NCI-H345 treated with DMSO at 0.1 percent for 48 hours (cell line): ENCODE data around the gene LIG3.
"Not testable (repeated sequence)": the region's sequence is repeated elsewhere in the genome, so short reads cannot be mapped to it uniquely, and the experiment has no call there.

ENCODE experiments used
- DNase-seq: peaks from one replicate; lab custom pipeline; 2025; ENCODE audit not compliant: unreplicated experiment; lab: John Stamatoyannopoulos, UW

Gene LIG3

GRCh38 chr17:35030780-35031179 is 50.5 kb downstream of the LIG3 start:
- DNase-seq: no peak

DNA sequence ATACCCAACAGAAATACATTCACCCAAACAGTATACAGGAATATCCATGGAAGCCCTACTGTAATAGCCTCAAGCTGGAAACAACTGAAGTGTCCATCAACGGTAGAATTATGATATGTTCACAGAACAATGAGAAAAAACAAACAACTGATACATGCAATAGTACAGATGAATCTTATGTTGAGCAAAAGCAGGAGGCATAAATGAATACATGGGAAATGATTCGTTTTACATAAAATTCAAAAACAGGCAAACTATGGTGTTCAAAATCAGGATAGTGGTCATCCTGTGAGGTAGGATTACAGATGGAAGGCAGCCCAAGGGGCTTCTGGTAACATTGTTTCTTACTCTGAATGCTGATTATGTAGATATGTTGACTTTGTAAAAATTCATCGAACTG is 58.1 kb downstream of the LIG3 start:
- DNase-seq: no peak

GRCh38 chr17:35041390-35041789 is 61.1 kb downstream of the LIG3 start:
- no peak for DNase-seq

- DNase-seq: no peak
Observed at GRCh38 chr17:35044181-35044580, 63.9 kb downstream of the LIG3 start.

DNA sequence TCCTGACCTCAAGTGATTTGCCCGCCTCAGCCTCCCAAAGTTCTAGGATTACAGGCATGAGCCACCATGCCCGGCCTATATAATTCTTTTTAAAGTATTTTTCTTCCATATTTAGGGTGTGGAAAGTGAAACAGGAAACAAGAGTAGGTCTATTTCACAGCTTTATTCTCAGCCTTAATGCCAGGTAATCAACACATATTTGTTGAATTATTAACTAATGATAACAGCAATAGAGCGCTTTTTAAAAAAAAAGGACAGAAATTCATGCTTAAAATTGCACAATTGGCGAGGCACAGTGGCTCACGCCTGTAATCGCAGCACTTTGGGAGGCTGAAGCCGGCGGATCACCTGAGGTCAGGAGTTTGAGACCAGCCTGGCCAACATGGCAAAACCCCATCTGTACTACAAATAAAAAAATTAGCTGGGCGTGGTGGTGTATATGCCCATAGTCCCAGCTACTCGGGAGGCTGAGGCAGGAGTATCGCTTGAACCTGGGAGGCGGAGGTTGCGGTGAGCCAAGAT is 65.2 kb downstream of the LIG3 start:
- DNase-seq: not testable (repeated sequence)

GRCh38 chr17:35046245-35046644 is 65.9 kb downstream of the LIG3 start:
- DNase-seq: no peak

GRCh38 chr17:35046740-35047283 is 66.5 kb downstream of the LIG3 start:
- DNase-seq: no peak

GRCh38 chr17:35048685-35049379 is 68.5 kb downstream of the LIG3 start:
- no peak for DNase-seq

GRCh38 chr17:35050170-35050569 is 69.9 kb downstream of the LIG3 start:
- no peak for DNase-seq

- no peak for DNase-seq
Observed at GRCh38 chr17:35051183-35051578, 70.9 kb downstream of the LIG3 start.

DNA sequence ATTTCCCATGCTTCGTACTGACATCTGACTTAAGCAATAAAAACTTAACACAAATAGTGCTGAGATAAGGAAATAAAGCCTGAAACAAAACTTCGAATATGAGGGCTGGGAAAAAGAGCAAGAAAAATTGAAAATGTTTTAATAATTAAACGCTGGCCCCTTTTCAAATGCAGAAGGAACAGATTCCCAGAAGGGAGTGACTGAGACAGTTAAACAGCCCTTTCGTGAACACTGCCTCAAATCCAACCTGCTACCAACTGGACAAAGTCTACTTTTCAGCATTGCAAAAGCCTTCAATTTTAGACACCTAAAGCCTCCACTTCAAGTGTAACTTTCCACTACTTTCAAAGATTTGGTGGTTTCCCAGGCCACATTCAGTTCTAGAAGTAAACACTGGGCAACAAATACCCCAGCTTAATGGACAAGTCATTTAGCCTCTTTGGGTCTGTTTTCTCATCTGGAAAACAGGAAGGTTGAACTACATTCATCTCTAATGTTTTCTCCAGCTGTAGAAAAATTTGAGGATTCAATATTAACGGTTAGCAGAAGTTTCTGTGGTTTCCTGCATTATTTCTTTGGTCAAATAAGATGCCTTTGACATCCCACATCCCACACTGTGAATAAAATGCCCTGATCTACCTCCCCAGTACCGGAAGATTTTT is 71.4 kb downstream of the LIG3 start:
- no peak for DNase-seq

- no peak for DNase-seq
Observed at GRCh38 chr17:35052241-35052610, 71.9 kb downstream of the LIG3 start.

DNA sequence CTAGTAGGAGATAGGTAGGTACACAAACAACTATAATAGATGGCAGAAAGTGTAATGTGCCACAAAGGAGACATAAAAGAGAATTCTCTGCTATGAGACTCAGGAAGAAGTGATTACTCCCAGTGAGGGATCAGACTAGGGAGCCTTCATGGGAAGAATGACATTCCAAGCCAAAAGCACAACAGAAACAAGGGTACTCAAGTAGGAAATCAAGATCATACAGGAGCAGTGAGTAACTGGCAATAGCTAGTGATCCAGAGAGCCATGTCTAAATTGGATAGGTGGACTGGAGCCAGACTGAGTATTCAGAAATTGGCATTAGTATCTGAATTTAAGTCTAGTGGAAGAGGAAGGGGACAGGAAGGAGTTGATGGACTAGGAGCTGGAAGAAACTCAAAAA is 72.5 kb downstream of the LIG3 start:
- no peak for DNase-seq

DNA sequence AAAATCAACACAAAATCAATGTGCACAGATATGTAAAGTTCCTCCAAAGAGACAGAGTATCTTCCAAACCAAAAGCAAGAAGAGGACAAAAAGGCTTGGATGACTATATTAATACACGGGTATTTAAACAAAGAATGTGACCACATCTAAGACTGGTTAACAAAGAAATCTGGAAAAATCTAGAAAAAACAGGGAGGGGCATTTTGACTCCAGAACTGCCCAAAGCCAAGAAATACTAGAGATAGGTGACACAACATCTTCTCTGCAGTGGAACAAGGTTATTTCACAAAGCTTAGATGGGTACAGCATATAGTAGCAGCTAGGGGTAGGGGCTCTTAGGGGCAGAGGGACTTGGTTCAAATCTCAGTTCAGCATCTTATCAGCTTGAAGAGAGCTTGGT is 72.9 kb downstream of the LIG3 start:
- no peak for DNase-seq

- no peak for DNase-seq
Observed at GRCh38 chr17:35056013-35056412, 75.7 kb downstream of the LIG3 start.

GRCh38 chr17:35057332-35057915 is 77.1 kb downstream of the LIG3 start:
- no peak for DNase-seq
